BJ (cell line): ENCODE results near the gene KCNN3. TPM values are rescaled to one million over a fixed set of nuclear protein-coding genes. Genes with fewer than 3 reads are reported as not detected.

Experiments used
- CTCF ChIA-PET: fragments of 350-600 bp; formaldehyde crosslinking; extraction: SDS; loops from one replicate; lab custom pipeline; 2021; ENCODE audit warnings: antibody characterized with exemption, inconsistent platforms; lab: Yijun Ruan, JAX
- POLR2A ChIA-PET: fragments of 300-600 bp; sonication (Branson Sonifier 250); formaldehyde crosslinking; extraction: SDS; loops from one replicate; lab custom pipeline; 2021; ENCODE audit warnings: antibody characterized with exemption; lab: Charles Lee
- DNase-seq: peaks from one replicate; pipeline ENCODE4 v3.0.0-alpha.2; 2011; ENCODE audit warnings: low read depth
- H3K27me3 ChIP-seq: 2 replicates; pipeline ENCODE4 v1.6.0; 2011; ENCODE audit warnings: low read length; ENCODE audit not compliant: control insufficient read depth, insufficient read depth
- H3K36me3 ChIP-seq: 2 replicates; pipeline ENCODE4 v1.5.1; 2011; ENCODE audit warnings: low read length; ENCODE audit not compliant: control insufficient read depth, insufficient read depth
- H3K4me3 ChIP-seq: 2 replicates; pipeline ENCODE4 v1.5.1; 2011; ENCODE audit warnings: low read depth, mild to moderate bottlenecking, control low read depth, low read length
- CTCF ChIP-seq: IDR thresholded peaks from 2 replicates; pipeline ENCODE4 v1.5.1; 2011; ENCODE audit warnings: low read depth, mild to moderate bottlenecking, control low read depth, inconsistent platforms, low read length, moderate library complexity; ENCODE audit not compliant: insufficient read depth
- polyA plus RNA-seq: library from polyadenylated mRNA; depleted of rRNA; stranded (reverse); fragments of >200 nt; gene quantifications from 2 replicates; pipeline ENCODE4 v1.2.3, GENCODE V29; 2011

KCNN3 gene
- polyA plus RNA-seq, 1 experiment: not detected

- ChIA-PET CTCF (no interaction called here), POLR2A (no interaction called here)
- Histone ChIP-seq H3K4me3 (no peak overlapping the region), H3K36me3 (no peaks in the 10 kb centered on the region), H3K27me3 (peaks cover 20% of the 10 kb centered on the region)
- TF ChIP-seq CTCF: no peak
- DNase-seq: no peak
Observed at GRCh38 chr1:154741741-154742495, 128.2 kb downstream of the KCNN3 start.

- Histone ChIP-seq H3K4me3 (no peak overlapping the region), H3K36me3 (no peaks in the 10 kb centered on the region), H3K27me3 (peaks cover 14% of the 10 kb centered on the region)
- POLR2A ChIA-PET: no interaction called here
- CTCF ChIA-PET: no interaction called here
- TF ChIP-seq CTCF: no peak
- DNase-seq: no peak
Observed at GRCh38 chr1:154741327-154741726, 128.8 kb downstream of the KCNN3 start.

- ChIA-PET CTCF (interaction anchor here (1.3 kb wide), 1 partner anchor 21 kb away, joined by 3 read pairs; no protein-coding TSS in a partner anchor), POLR2A (no interaction called here)
Observed at GRCh38 chr1:154739654-154740053, 130.4 kb downstream of the KCNN3 start.

GRCh38 chr1:154736841-154737240, 133.2 kb downstream of the KCNN3 start:
- Histone ChIP-seq H3K27me3 (peaks cover 4% of the 10 kb centered on the region; the same call in 1 of the 2 replicates), H3K4me3 (no peak overlapping the region), H3K36me3 (no peaks in the 10 kb centered on the region)
- no peak for TF ChIP-seq CTCF
- no peak for DNase-seq
- POLR2A ChIA-PET: no interaction called here
- CTCF ChIA-PET: interaction anchor here (1.0 to 2.9 kb wide), 3 partner anchors 10 to 17 kb away, joined by 3 to 7 read pairs (median 4); no protein-coding TSS in a partner anchor

More at GRCh38 chr1:154739654-154740053, 130.4 kb downstream of the KCNN3 start:
- TF ChIP-seq CTCF: no peak
- Histone ChIP-seq H3K27me3 (peaks cover 8% of the 10 kb centered on the region), H3K36me3 (no peaks in the 10 kb centered on the region), H3K4me3 (no peak overlapping the region)
- DNase-seq: no peak

GRCh38 chr1:154735804-154736168, 134.3 kb downstream of the KCNN3 start:
- Histone ChIP-seq H3K4me3 (no peak overlapping the region), H3K27me3 (peaks cover 4% of the 10 kb centered on the region; the same call in 1 of the 2 replicates), H3K36me3 (no peaks in the 10 kb centered on the region)
- no peak for DNase-seq
- ChIA-PET POLR2A (no interaction called here), CTCF (interaction anchor here (2.9 kb wide), 1 partner anchor 12 kb away, joined by 7 read pairs; no protein-coding TSS in a partner anchor)
- TF ChIP-seq CTCF: no peak
